Measurements from ENCODE around the gene C6orf132. TPM values are rescaled to one million over a fixed set of nuclear protein-coding genes. Genes with fewer than 3 reads are reported as not detected.

Gene C6orf132
- total and polyA plus RNA-seq, 2 of the 8 experiments (the other 6 are each of a cell fraction or from before 2014, with no cell fraction given) = 31.5 to 64.0 TPM

GRCh38 chr6:42140032-42140431, 2.4 kb downstream of the C6orf132 start:
- FAIRE-seq (no peak), DNase-seq (ENCODE audit: low read depth in 1 of 2, low spot score in 2 of 2) (no peak)
- H2BK15ac ChIP-seq (ENCODE audit: low read length) = peak overlapping the region; percentile 48
- H4K20me1 ChIP-seq (replicated peaks in 1 of 2; ENCODE audit: control insufficient read depth in 1 of 2, insufficient read depth in 2 of 2, low read length in 2 of 2) = peaks cover 15 to 19% of the 10 kb centered on the region in 2 experiments
- H4K8ac ChIP-seq (ENCODE audit: extremely low read depth, insufficient read depth, low read length) = no peak overlapping the region
- ChIA-PET CTCF (ENCODE audit: partially characterized antibody) (interaction anchor here (1.4 to 12.4 kb wide), 6 partner anchors 11 to 74 kb away, joined by 3 to 123 read pairs (median 14); no protein-coding TSS in a partner anchor), POLR2A (ENCODE audit: partially characterized antibody) (interaction anchor here (0.9 to 9.7 kb wide), 17 partner anchors 8 to 219 kb away, joined by 3 to 109 read pairs (median 4); partner anchors contain the start of genes BYSL, MED20 and TAF8)
- peak overlapping the region in 1 of 4 experiments; percentile 90; a peak in 3 of 8 replicates for H3K4me3 ChIP-seq (ENCODE audit: extremely low read depth in 1 of 4, insufficient read depth in 2 of 4, low read depth in 3 of 4, low read length in 4 of 4)
- H3K9me3 ChIP-seq (ENCODE audit: insufficient read depth in 2 of 2, low read depth in 1 of 2, low read length in 1 of 2) = no peaks in the 10 kb centered on the region
- TF ChIP-seq KDM1A (IDR thresholded peaks at IDR 0.05; ENCODE audit: borderline replicate concordance, low read length) (no peak), KDM5A (IDR thresholded peaks at IDR 0.05; ENCODE audit: low read length) (no peak), NANOG (IDR thresholded peaks at IDR 0.05; ENCODE audit: insufficient read depth, low read depth, low read length, poor library complexity, severe bottlenecking) (no peak), SIN3A (conservative IDR thresholded peaks at IDR 0.05 in 1 of 2, IDR thresholded peaks at IDR 0.05 in 1 of 2; ENCODE audit: low read depth in 1 of 2, low read length in 2 of 2) (no peak), BRCA1 (IDR thresholded peaks at IDR 0.05; ENCODE audit: low read depth, low read length) (no peak), HDAC2 (IDR thresholded peaks at IDR 0.05; ENCODE audit: borderline replicate concordance in 1 of 2, low read depth in 2 of 2, low read length in 2 of 2) (no peak)
- peaks cover 10% of the 10 kb centered on the region for H3K23me2 ChIP-seq (ENCODE audit: low read depth, low read length)
- H3K36me3 ChIP-seq (ENCODE audit: control insufficient read depth in 2 of 4, insufficient read depth in 4 of 4, low read length in 3 of 4) = peaks cover 0 to 2% (median 0%) of the 10 kb centered on the region in 4 experiments; a peak in 1 of 8 replicates
- no peaks in the 10 kb centered on the region for H3K27me3 ChIP-seq (replicated peaks in 1 of 4; ENCODE audit: control insufficient read depth in 3 of 4, extremely low read depth in 1 of 4, insufficient read depth in 3 of 4, low read length in 3 of 4)
- peak overlapping the region; percentile 83 to 84 for H3K4me2 ChIP-seq (ENCODE audit: insufficient read depth in 1 of 2, low read depth in 2 of 2, low read length in 2 of 2)
- peak overlapping the region; percentile 55; the same call in 1 of the 2 replicates for H2BK12ac ChIP-seq (ENCODE audit: low read depth, low read length)
- H2AK5ac ChIP-seq (ENCODE audit: low read depth, low read length) = no peak overlapping the region
- H2BK20ac ChIP-seq (ENCODE audit: low read length) = peak overlapping the region; percentile 38; the same call in 1 of the 2 replicates
- no peak overlapping the region for H3K14ac ChIP-seq (ENCODE audit: insufficient read length)
- H3K4ac ChIP-seq (replicated peaks; ENCODE audit: insufficient read length, low read depth, low read length) = no peak overlapping the region
- H3K23ac ChIP-seq (ENCODE audit: insufficient read length) = no peak overlapping the region
- H3K18ac ChIP-seq (ENCODE audit: extremely low read depth, low read length) = 0 out of 2 replicates have a peak overlapping the region, but pooled peaks have one; percentile 62
- H3K79me1 ChIP-seq (ENCODE audit: low read depth, low read length) = peaks cover 5% of the 10 kb centered on the region; the same call in 1 of the 2 replicates
- no peak overlapping the region for H2BK120ac ChIP-seq (replicated peaks; ENCODE audit: low read depth, low read length)
- H2AFZ ChIP-seq (ENCODE audit: low read length) = no peak overlapping the region
- peaks cover 24 to 53% (median 42%) of the 10 kb centered on the region in 4 experiments for H3K4me1 ChIP-seq (replicated peaks in 1 of 4; ENCODE audit: control insufficient read depth in 3 of 4, insufficient read depth in 4 of 4, low read length in 3 of 4)
- H4K91ac ChIP-seq (replicated peaks; ENCODE audit: insufficient read length, low read length) = no peak overlapping the region
- 89% methylated on average over 5 of the region's 5 CpGs; no CpG with 5 or more reads in 1 of the 2 experiments for WGBS, 2 experiments (ENCODE audit: extremely low coverage in 1 of 2, insufficient coverage in 1 of 2, insufficient read length in 1 of 2, insufficient replicate concordance in 2 of 2, low coverage in 1 of 2, low lambda C conversion rate in 2 of 2, missing lambda C conversion rate in 1 of 2)
- no peak overlapping the region for H3K27ac ChIP-seq (ENCODE audit: low read depth, low read length)
- peaks cover 12 to 50% of the 10 kb centered on the region in 2 experiments for H3K79me2 ChIP-seq (ENCODE audit: control insufficient read depth in 1 of 2, insufficient read depth in 2 of 2, low read length in 2 of 2)
- H2BK5ac ChIP-seq (ENCODE audit: low read depth, low read length) = peak overlapping the region; percentile 6; the same call in 1 of the 2 replicates
- H3K56ac ChIP-seq (replicated peaks; ENCODE audit: insufficient read length, low read depth, low read length) = no peak overlapping the region
- peak overlapping the region; percentile 11 for H4K5ac ChIP-seq (ENCODE audit: insufficient read length, low read depth, low read length)
- H3K9ac ChIP-seq (replicated peaks in 1 of 4; ENCODE audit: extremely low read depth in 1 of 4, low read depth in 3 of 4, low read length in 3 of 4) = no peak overlapping the region

All from H1 (cell line).